HG03565 (cell line): ENCODE results near the gene ACTN1.

Experiments used
- ATAC-seq: cut with Tn5 transposase; IDR thresholded peaks from one replicate; pipeline ENCODE4 v1.9.1; 2021; ENCODE audit warnings: mild to moderate bottlenecking, moderate library complexity; ENCODE audit not compliant: unreplicated experiment

Gene ACTN1

DNA sequence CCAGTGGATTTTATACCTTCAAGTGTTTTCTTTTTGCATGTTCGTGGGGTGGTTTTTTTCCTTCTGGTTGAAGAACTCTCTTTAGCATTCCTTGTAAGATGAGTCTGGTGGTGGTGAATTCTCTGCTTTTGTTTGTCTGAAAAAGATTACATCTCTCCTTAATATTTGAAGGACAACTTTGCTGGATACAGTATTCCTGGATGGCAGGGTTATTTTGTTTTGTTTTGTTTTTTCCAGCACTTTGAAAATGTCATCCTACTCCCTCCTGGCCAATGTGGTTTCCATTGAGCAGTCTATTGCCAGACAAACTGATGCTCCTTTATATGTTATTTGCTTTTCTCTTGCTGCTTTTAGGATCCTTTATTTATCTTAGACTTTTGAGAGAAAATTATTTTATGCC is 143.0 kb downstream of the ACTN1 start:
- ATAC-seq: no peak

DNA sequence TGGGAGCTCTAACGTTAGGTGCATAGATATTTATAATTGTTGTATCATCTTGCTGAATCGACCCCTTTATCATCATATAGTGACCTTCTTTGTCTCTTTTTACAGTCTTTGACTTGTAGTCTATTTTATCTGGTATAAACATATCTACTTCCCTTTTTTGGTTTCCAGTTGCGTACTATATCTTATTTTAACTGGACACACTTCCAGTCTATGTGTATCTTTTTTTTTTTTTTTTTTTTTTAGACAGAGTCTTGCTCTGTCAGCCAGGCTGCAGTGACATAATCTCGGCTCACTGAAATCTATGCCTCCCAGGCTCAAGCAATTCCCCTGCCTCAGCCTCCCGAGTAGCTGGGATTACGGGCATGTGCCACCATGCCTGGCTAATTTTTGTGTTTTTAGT is 144.3 kb downstream of the ACTN1 start:
- no peak for ATAC-seq

DNA sequence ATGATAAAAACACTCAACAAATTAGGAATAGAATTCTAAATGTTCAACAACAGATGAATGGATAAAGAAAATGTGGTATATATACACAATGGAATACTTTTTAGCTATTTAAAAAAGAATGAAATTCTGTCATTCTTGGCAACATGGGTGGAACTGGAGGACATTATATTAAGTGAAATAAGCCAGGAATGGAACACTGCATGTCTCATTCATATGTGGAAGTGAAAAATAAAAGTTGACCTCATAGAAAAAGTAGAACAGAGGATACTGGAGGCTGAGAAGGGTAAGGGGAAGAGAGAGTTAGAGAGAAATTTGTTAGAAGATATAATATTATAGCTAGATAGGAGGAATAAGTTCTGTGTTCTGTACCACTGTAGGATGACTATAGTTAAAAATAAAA is 150.4 kb downstream of the ACTN1 start:
- no peak for ATAC-seq

DNA sequence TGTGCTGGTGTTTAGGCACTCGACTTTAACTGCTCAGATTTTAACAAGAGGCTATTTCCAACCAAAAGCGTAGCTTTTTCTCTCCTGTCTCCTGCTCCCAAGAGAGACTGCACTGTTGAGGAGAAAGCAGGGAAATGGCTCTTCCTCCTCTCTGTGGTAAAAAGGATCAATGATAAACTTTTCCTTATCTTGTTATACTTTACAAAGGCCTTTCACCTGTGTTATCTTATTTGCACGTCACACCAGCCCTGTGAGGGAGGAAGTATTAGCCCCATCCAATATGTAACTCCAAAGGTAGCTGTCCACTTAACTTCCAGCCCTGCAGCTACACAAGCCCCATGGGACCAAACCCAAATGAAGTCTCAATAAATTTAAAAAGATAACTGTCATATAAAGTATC is 153.4 kb downstream of the ACTN1 start:
- no peak for ATAC-seq

DNA sequence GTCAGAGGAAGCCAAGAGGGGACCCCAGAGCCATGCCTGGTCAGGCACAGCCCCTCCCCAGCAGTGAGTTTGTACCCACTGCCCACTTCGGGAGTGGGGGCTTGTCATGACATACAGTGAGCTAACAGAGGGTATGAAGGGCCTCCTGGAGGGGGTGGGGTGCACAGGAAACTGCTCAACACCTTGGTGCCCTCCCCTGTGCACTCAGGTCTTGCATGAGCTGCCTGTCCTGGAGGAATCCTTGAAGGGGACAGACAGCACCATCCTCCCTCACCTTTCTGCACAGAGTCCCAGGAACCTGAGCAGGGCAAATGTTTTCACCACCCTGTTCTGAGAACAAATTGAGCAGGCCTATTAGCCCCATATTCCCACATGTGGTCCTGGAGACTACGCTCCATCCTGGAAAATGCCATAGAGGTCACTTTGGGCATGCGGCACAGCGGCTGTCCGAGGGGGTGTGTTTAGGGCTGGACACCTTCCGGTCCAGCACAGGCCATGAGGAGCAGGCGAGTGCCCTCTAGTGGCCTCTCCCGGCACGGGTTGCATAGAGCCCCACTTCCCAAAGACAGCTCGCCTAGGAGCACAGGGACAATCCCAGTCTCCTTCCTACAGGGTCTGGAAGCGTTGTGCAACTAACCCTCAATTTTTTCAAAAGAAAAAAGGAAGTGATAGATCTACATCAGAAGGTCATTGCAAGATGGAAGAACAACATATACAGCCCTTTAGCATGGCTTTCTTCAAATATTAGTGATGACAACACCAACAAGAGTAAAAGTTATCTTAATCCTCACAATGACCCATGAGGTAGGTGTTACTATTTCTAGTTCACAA is 154.4 kb downstream of the ACTN1 start:
- no peak for ATAC-seq

DNA sequence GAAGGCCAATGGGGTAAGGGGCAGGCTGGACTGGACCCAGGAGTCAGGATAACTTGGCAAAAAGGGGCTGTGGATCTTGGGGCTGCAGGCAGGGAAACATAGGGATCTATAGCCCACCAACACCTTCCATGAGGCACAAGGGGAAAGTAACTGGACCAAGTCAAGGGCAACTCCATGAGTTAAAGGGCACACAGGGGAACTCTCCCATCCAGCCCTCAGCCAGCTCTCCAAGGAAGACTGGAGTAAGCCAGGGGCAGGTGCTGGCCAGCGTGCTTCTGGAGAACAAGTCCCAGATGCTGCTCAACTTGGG is 154.9 kb downstream of the ACTN1 start:
- ATAC-seq: no peak
